Adipose tissue (tissue), 3 donors: ENCODE measurements around the gene NKD1. TPM values are rescaled to one million over a fixed set of nuclear protein-coding genes. Genes with fewer than 3 reads are reported as not detected.

ENCODE experiments used
- H3K27ac ChIP-seq: one replicate; pipeline ENCODE4 v1.5.1; 2013; ENCODE audit warnings: low read depth, low read length
- WGBS, 3 donors: extraction: QIAGEN DNeasy Blood & Tissue Kit; methylation state at CpG; one replicate each; pipeline ENCODE4 v1.1.7; 2013; 5-methylcytosine and 5-hydroxymethylcytosine counted together
- polyA plus RNA-seq, 3 donors: library from polyadenylated mRNA; stranded (reverse); fragments of 200-250 nt; gene quantifications; one replicate each; pipeline ENCODE4 v1.2.3, GENCODE V29; 2013
- donor health status: healthy with polysubstance abuse.
- donor health status: Bipolar disorder and iron deficiency.
- donor health status: healthy.

The NKD1 gene
- polyA plus RNA-seq, 3 donors: 0.31 to 1.3 (median 1.1) TPM

DNA sequence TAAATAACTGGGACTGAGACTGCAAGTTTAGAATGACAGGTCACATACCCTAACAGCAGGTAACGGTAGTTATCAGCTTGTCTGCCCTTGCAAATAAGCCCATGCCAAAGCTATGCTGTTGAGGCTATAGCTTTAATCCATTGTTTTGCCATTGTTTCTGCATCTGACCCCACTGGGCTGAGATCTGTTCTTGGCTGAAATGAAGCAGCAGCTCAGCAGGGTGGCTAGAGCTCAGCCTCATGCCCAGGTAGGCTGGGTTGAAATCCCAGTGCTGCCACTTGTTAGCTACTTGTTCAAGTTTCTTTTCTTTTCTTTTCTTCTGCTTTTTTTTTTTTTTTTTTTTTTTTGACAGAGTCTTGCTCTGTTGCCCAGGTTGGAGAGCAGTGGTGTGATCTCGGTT is 40.1 kb downstream of the NKD1 start:
- 82 to 100% (median 94%) methylated on average over 2 of the region's 2 CpGs for WGBS, 3 donors
- no peak overlapping the region for H3K27ac ChIP-seq

DNA sequence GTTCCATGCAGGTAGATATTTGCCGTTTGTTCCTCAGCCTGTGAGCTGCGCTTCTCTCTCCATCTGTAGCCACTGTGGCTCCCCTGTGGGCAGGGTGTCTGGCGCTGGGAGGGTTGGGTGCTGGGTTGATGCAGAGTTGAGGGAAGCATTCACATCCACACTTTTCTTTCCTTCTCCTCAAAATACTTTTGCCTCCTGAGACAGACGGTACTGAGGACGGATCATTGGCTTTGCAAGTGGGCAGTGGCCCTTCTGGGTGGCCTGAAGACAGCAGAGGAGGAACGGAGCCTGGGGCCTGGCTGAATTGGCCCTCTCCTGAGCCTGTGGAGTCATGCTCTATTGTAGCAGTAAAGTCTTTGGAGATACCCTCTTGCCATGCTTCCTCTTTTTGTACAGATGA is 43.0 kb downstream of the NKD1 start:
- no peak overlapping the region for H3K27ac ChIP-seq
- 87 to 89% (median 89%) methylated on average over 6 of the region's 6 CpGs for WGBS, 3 donors

DNA sequence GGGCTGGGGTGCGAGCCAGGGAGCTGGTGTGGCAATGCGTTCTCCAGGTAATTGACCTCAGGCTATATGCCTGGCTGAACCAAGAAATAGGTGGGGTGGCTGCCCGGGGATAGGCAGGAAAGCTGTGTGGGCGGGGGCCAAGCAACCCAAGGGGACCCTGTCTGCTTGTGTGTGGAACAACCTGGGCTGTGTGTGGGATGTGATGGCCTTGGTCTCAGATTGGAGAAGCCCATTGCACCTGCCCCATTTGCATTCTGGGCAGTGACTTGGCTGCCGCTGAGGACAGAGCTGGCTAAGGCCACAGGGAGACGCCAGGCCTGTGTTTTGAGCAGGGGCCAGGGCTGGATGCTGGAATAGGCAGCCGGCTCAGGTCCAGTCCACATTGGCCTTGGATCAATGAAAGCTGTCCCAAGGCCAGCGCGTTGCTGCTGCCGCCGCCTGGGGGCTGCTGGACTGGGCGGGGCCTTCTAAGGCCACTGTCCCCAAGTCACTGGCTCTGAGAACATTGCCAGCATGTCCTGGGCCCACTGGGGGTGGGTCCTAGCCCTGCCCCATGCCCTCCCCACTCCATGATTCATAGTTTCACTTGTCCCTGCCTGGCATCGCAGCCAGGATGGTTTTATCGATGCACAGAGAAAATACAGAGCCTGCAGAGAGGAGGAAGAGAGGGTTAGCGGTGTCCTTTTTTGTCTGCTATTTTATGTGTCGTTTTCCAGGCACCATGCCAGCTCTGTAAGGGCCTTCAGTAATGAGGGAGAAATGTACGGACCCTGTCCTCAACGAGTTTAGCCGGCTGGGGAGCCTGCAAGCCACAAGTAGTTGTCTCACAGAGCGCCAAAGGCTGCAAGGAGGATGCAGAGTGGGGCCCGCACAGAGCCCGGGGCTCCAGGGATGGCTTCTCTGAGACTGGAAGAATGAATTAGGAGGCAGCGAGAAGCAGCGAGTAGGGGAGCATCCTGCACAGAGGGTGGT is 43.9 kb downstream of the NKD1 start:
- H3K27ac ChIP-seq: no peak overlapping the region
- WGBS, 3 donors: 18 to 53% (median 48%) methylated on average over 23 to 24 of the region's 24 CpGs

DNA sequence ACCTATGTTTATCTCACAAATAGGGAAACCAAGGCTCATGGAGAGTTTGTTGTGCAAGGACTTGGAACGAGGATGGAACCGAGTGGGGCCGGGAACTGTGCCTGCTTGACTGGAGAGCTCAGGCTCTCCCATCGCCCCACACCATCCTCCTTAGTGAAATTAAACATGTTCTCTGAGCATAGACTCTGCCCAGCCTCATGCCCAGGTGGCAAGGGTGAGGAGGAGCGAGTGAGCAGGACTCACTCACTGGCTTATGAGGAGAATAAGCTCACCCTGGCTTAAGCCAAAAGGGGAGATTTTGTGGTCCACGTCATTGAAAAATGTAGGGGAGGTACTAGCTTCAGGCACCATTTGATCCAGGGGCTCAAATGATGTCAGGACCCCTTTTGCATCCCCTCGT is 44.8 kb downstream of the NKD1 start:
- H3K27ac ChIP-seq: no peak overlapping the region
- WGBS, 3 donors: 79 to 85% (median 84%) methylated on average over 7 of the region's 7 CpGs

DNA sequence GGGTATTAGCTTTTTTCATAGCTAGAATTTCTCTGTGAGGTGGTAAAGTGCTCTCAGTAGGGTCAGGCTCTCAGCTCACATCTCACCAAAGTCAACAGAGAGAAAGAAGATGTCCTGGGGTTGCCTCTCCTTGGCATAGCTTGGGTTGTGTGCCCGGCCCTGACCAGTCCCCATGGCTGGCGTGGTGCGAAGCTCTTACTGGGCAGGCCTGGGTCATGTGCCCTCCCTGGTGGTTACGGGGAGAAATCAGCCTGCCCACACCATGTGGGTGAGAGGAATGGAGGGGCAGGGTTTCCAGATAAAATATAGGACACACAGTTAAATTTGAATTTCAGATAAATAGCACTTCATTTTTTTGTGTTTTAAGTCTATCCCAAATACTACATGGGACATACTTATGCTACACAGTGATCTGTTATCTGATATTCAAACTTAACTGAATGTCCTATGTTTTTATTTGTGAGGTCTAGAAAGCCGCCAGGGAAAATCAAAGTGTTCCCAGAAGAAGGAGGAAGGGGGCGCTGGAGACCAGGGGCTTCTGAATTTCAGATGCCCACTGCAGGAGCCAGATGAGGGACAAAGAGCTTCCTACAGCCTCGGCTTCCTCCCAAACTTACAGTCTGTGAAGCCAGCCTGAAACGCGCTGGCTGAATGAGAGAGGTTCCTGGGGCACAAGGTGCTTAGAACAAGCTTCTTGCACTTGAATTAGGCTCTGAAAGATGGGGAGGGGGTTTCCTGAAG is 45.4 kb downstream of the NKD1 start:
- H3K27ac ChIP-seq: no peak overlapping the region
- 84 to 90% (median 87%) methylated on average over 9 of the region's 9 CpGs for WGBS, 3 donors

DNA sequence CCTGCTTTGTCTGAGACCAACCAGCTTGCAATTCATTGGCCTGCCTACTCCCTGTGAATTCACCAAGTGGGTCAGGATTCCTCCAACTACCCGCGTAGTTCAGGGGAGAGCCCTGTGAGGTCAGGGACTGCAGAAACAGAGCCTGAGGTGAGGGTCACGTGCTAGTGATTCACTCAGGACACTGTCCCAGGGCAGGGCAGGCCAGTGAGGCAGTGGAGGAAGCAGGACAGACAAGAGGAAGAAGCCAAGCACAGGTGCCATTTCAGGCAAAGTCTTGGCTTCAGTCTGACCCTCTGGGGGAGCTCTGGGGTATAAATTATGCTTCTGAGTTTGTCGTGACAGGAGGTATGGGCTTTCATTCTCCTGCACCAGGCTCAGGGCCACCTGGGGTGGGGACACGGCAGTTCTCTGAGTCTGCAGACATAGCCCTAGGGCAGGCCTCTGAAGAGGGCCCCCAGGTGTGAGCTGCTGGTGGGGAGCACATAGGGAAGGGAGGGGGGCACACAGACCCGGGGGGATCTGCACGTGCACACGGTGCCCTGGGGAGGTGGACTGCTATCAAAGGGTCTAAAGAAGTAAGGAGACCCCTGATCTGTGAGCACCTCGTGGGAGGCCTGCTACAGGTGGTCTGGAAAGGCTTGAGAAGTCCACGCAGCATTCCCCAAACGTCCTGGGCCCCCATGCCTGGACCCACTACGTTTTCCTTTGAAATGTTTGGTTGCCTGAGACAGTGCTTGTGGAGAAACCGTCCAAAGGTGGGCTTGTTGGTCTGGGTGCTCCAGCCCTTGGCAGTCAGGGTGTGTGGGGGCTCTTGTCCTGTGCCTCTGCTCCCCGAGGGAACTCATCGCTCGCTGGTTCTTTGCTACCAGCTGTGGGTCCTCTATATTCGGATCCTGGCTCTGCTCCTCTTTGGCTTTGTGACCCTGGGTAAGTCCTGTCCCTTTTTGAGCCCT is 46.4 kb downstream of the NKD1 start:
- no peak overlapping the region for H3K27ac ChIP-seq
- WGBS, 3 donors: 86 to 91% (median 91%) methylated on average over 17 of the region's 17 CpGs

DNA sequence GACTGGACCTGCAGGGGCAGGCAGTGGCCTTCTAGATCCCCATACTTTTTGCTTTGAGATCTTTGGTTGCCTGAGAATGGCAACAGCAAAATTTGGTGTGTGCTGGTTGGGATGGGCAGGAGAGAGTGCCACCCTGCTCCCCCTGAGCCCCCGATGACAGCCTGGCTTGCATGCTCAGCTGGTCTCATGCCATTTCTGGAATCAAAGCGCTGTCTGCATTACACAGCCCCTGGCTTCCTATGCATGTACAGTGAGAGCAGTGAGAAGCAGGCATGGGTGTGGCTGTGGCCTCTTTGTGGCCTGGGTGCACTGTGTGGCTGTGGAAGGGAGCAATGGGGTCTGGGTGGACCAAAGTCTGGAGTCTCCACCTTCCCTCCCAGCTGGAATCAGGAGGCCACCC is 47.7 kb downstream of the NKD1 start:
- WGBS, 3 donors: 89 to 95% (median 95%) methylated on average over 2 of the region's 2 CpGs
- H3K27ac ChIP-seq: no peak overlapping the region

DNA sequence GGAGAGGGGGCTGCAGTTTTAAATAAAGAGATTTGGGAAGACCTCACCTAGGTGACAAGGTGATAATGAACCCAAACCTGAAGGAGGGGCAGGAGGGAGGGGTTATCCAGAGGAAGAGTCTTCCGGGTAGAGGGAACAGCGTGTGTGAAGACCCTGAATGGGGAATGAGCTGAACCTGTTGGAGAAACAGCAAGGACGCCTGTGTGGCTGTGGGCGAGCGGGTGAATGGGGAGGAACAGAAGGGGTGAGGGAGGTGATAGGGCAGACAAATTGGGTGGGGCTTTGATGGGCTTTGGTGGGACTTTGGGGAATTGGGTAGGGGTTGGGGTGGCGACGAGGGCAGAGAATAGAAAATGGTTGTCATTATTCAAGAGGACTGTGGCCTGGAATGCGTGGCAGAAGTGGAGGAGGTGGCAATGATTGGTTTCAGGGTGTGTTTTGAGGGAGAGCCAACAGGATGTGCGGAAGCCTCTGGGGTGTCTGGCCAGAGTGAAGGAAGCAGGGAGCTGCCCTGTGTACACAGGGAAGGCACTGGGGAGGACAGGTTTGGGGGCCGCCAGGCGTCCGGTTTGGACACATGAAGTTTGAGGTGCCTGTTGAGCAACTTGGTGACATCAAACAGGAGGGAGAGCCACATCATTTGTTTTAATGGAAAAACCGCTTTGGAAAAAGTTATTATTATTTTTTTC is 48.7 kb downstream of the NKD1 start:
- WGBS, 3 donors: 87 to 96% (median 89%) methylated on average over 13 of the region's 13 CpGs
- no peak overlapping the region for H3K27ac ChIP-seq

DNA sequence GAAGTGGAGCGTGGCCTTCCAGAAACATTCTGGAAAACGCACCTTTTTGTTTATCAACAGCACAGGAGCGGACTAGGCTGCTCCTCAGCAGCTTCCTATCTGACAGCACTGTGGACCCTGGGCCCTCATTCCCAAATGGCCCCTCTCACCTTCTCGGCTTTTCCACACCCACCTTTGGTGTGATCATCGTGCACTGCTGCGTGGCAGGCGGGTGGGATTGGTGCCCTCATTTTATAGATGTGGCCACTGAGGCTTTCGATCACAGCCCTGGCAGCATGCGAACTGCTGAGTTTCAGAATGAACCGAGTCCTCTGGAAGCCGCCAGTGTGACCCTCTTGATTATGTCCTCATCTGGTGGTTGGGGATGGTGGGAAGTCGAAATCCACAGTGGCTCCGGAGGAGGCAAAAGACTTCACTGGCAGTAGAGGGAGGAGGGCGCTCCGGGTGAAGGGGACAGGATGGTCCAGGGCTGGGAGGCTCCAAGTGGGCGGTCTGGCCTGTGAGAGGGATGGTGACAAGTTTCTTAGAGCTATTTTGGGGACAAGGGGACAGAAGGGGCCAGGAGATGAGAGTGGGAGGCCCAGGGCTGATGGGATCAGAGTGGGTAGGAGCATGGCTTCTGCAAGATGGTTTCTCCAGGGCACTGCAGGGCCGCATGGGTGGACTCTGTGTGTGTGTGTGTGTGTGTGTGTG is 49.5 kb downstream of the NKD1 start:
- no peak overlapping the region for H3K27ac ChIP-seq
- 92 to 94% (median 93%) methylated on average over 17 of the region's 17 CpGs for WGBS, 3 donors

DNA sequence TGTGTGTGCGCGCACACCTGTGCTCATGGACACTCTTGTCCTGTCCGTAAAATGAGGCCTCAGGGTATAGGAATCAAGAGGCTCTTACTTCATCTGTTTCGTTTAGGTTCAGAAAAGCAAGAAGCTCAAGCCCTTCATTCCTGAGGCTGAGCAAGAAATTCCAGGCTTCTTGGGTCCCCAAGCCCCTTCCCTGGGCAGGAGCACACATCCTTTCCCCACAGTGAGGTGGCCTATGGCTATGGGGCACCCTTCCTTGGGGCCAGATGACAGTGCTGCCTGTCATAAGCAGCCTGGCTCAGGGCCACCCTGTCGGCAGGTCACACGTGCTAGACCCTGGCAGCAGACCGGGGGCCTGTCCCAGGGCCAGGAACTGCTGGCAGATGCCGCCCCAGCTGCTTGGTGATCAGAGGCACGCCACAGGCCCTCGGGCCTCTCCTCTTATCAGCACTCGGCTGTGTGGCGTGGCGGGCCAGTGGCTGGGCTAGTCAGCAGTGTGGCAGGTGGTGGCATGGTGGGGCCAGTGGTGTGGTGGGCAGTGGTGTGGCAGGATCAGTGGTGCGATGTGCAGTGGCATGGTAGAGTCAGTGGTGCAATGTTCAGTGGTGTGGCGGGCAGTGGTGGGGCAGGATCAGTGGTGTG is 50.2 kb downstream of the NKD1 start:
- no peak overlapping the region for H3K27ac ChIP-seq
- 49 to 90% (median 83%) methylated on average over 15 of the region's 15 CpGs for WGBS, 3 donors

DNA sequence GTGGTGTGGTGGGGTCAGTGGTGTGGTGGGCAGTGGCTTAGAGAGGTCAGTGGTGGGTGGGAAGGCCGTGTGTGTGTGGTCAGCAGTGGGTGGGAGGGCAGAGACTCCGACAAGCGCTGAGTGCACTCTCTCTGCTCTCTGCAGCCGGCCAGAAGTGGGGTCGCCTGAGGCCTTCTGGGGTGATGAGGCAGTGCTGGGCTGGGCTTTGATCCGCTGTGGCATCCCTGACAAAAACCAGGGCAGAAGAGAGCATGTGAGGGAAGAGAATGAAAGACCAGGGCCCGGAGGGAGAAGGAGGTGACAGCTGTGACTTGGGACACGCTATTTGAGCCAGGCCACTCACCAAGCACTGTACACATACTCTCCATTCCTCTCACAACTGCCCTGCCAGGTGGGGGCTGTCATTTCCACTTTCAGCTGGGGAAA is 50.8 kb downstream of the NKD1 start:
- no peak overlapping the region for H3K27ac ChIP-seq

DNA sequence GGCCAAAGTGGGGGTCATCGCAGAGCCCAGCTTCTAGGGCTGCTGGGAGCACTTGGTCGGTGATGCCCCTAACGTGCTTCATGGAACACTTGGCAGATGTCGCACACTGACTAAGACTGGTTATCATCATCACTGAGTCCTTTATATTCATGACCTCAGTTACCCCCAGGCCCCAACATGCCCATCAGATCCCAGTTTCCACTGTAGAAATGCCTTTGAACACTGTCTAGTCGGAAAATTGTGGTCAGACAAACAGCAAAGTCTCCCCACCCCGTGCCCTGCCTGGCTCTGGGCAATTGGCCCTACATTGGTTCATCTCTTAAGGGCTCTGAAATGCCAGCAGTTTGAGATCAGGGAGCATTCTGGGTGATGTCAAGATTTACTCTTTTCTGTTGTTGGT is 51.3 kb downstream of the NKD1 start:
- WGBS, 3 donors: 81 to 88% (median 86%) methylated on average over 6 of the region's 6 CpGs
- H3K27ac ChIP-seq: no peak overlapping the region

More for the DNA sequence above, 50.8 kb downstream of the NKD1 start:
- 88 to 92% (median 90%) methylated on average over 8 of the region's 8 CpGs for WGBS, 3 donors

DNA sequence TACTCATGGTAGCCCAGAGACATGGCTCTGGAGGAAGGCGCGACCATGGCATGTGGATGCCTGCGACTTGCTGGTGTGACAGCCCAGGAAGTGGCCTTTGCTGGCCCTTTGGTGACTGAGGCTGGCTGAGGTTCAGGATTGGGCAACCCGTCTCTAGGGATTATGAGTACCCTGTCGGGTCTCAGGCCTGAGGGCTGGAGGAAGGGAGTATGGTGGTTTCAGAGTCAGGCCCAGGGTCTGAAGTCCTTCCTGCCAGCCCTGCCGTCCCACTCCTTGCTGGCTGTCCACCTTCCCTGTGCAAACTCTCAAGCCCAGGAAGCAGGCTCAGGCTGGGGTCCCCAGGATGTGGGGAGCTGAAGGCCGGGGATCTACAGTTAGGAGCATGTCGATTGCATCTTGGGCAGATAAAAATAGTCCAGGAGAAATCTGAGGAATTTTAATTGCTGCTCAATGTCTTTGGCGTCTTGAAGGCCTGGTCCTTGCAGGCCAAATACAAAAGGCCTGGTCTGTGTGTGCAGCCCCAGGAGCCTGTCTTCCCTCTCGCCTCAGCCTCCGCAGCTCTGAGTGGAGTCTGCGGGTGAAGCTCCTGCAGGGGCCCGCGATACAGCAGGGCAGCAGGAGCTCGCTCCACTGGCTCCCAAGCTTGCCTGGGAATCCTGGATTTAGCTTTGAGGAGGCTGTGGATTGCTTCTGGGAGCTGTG is 52.5 kb downstream of the NKD1 start:
- no peak overlapping the region for H3K27ac ChIP-seq
- WGBS, 3 donors: 81 to 89% (median 82%) methylated on average over 15 of the region's 15 CpGs

DNA sequence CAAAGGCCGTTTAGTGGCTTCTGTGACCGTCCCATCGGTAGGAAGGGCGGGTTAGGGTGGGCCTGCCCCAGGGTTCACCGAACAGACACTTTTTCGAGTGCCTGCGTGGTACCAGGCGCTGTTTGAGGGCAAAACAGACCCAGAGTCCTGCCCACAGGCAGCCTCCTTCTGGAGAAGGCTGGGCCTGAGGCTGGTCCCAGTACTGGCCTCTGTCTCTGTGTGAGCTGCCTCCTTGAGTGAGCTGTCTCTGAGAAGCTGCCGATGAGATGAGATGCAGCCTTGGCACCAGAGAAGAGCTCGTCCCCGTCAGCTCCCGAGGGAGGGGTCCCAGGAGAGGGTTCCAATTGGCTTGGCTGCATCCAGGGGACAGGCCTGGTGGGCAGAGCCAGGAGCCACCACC is 53.1 kb downstream of the NKD1 start:
- WGBS, 3 donors: 86 to 88% (median 86%) methylated on average over 12 of the region's 12 CpGs

DNA sequence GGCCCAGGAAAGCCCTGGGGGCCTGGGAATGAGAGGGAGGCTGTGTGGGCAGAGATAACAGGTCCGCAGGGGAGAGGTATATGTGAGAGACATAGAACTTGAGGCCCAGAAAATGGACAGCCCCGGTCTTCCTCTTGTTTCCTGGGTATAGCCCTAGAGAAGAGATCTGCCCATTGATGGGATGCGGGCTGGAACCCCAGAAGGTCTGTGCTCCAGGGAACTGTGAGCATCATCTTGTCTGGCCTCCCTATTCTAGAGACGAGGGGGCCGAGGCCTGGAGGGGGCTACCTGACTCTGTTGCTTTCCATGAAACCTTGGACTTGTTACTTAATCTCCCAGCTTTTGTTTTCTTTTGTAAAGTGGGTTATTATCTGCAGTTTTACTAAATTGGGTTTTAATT is 53.9 kb downstream of the NKD1 start:
- no peak overlapping the region for H3K27ac ChIP-seq
- WGBS, 3 donors: 85 to 91% (median 88%) methylated on average over 5 of the region's 5 CpGs

More for the DNA sequence above, 53.1 kb downstream of the NKD1 start:
- no peak overlapping the region for H3K27ac ChIP-seq

DNA sequence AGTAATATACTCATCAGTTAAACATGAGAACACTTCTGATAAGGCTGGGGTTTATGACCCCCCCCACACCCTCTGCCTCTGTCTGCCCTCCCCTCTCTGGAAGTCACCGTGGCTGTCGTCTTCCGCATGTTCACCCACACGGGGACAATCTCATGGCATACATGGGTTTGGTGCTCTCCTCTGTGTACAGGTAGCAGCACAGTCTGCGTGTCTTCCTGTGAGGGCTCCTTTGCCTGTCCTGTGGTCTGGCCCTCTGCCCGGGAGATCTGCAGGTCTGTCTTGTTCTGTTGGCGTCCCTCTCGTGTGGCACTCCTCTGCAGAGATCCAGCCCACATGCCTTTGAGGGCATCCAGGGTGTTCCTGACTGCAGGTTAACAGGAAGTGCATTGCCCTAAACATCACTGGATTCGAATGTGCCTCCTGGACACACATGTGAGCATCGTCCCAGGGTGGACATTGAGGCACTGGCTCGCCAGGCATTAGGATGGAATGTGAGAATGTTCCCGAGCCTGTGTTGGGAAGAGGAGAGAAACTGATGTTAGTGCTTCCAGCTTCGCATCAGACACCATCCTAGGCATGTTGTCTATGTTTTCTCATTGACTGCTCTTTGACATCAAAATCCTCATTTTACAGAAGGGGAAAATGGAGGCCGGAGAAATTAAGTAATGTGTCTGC is 54.5 kb downstream of the NKD1 start:
- H3K27ac ChIP-seq: no peak overlapping the region
- 65 to 80% (median 72%) methylated on average over 14 of the region's 14 CpGs for WGBS, 3 donors
